Gastroesophageal sphincter (tissue), 4 donors: ENCODE results near the gene RPGRIP1. TPM values are rescaled to one million over a fixed set of nuclear protein-coding genes. Genes with fewer than 3 reads are reported as not detected.
A peak's percentile ranks its signal among the peaks of the same experiment; 100 is the strongest.

Experiments used
- ATAC-seq: fragments of 150-250 bp; one replicate; pipeline ENCODE4 v1.9.1; 2016; ENCODE audit warnings: mild to moderate bottlenecking, moderate library complexity
- H3K27ac ChIP-seq, 4 donors: fragments of 200-600 bp; sonication (generic) in 3 of 4; 1 replicate in 3 of 4; 2 replicates in 1 of 4; pipeline ENCODE4 v1.5.1; 2016 to 2019
- H3K27me3 ChIP-seq: fragments of 200-600 bp; sonication (generic); one replicate; pipeline ENCODE4 v1.5.1; 2019
- H3K36me3 ChIP-seq, 2 donors: fragments of 200-600 bp; sonication (generic); one replicate each; pipeline ENCODE4 v1.5.1; 2019; ENCODE audit warnings: control low read depth in 1 of 2
- H3K4me1 ChIP-seq, 3 donors: fragments of 200-600 bp; sonication (generic); 1 replicate in 2 of 3; 2 replicates in 1 of 3; pipeline ENCODE4 v1.5.1; 2016 to 2019; ENCODE audit warnings: control low read depth in 2 of 3
- H3K4me3 ChIP-seq, 2 donors: fragments of 200-600 bp; sonication (generic); one replicate each; pipeline ENCODE4 v1.5.1; 2019; ENCODE audit warnings: mild to moderate bottlenecking in 1 of 2, moderate library complexity in 1 of 2
- H3K9me3 ChIP-seq, 3 donors: fragments of 200-600 bp; sonication (generic); one replicate each; pipeline ENCODE4 v1.5.1; 2017 to 2019; ENCODE audit warnings: control low read depth in 2 of 3
- CTCF ChIP-seq, 4 experiments: fragments of 200-600 bp in 2 of 4; fragments of 450-650 bp in 2 of 4; sonication (generic) in 1 of 4; IDR thresholded peaks; one replicate each; pipeline ENCODE4 v1.5.1; 2017 to 2019; ENCODE audit warnings: antibody characterized with exemption in 4 of 4, mild to moderate bottlenecking in 2 of 4, moderate library complexity in 2 of 4
- EP300 ChIP-seq: sonication (generic); formaldehyde crosslinking; IDR thresholded peaks from one replicate; pipeline ENCODE4 v1.6.1; 2017; ENCODE audit warnings: antibody characterized with exemption, mild to moderate bottlenecking
- POLR2A ChIP-seq, 2 donors: fragments of 450-650 bp; IDR thresholded peaks; one replicate each; pipeline ENCODE4 v1.6.1; 2017; ENCODE audit warnings: antibody characterized with exemption in 2 of 2, mild to moderate bottlenecking in 2 of 2, moderate library complexity in 1 of 2
- POLR2AphosphoS5 ChIP-seq: sonication (generic); formaldehyde crosslinking; IDR thresholded peaks from one replicate; pipeline ENCODE4 v1.6.1; 2017; ENCODE audit warnings: antibody characterized with exemption
- WGBS, 2 donors: methylation state at CpG; one replicate each; pipeline ENCODE4 v1.1.5; 2018; ENCODE audit warnings: low coverage in 1 of 2; 5-methylcytosine and 5-hydroxymethylcytosine counted together
- total RNA-seq, 4 donors: library from RNA; depleted of rRNA; stranded (reverse); fragments of >200 nt; gene quantifications; one replicate each; pipeline ENCODE4 v1.1.0, GENCODE V29; 2016

The RPGRIP1 gene
- total RNA-seq, 4 donors from 2014 or later: 0.13 to 0.62 (median 0.23) TPM; not detected in 1

GRCh38 chr14:21307637-21308036 lies 27.8 kb downstream of the RPGRIP1 start:
- Histone ChIP-seq H3K27ac (no peak overlapping the region), H3K9me3 (no peaks in the 10 kb centered on the region), H3K4me1 (peaks cover 0 to 11% (median 0%) of the 10 kb centered on the region in 3 donors), H3K36me3 (no peaks in the 10 kb centered on the region), H3K27me3 (peaks cover 24% of the 10 kb centered on the region), H3K4me3 (no peak overlapping the region)
- TF ChIP-seq EP300: no peak
- TF ChIP-seq CTCF (IDR thresholded peaks at IDR 0.05): no peak
- TF ChIP-seq POLR2A (IDR thresholded peaks at IDR 0.05): no peak
- WGBS, 2 donors: 70 to 83% methylated on average over 2 to 3 of the region's 3 CpGs
- ATAC-seq: no peak

DNA sequence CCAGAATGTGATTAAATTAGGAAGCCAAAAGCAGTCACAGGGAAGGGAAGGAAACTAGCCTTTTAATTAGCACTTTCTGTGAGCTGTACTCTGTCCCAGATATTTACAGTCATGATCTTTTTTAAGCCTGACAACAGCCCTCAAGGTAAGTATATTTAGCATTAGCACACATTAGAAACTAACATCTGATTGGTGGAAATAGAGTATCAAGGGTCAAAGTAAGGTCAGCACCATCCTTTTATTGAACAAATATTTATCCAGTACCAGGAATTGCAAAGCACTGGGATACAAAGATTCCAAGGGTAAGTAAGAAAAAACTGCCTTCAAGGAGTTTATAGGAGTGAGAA lies 28.2 kb downstream of the RPGRIP1 start:
- TF ChIP-seq CTCF (IDR thresholded peaks at IDR 0.05) (no peak), EP300 (no peak), POLR2AphosphoS5 (no peak), POLR2A (IDR thresholded peaks at IDR 0.05) (no peak)
- Histone ChIP-seq H3K36me3 (no peaks in the 10 kb centered on the region), H3K4me3 (peak overlapping the region; percentile 4 to 40), H3K27me3 (peaks cover 24% of the 10 kb centered on the region), H3K4me1 (peaks cover 0 to 11% (median 0%) of the 10 kb centered on the region in 3 donors), H3K27ac (peak overlapping the region in 1 of 4 donors; percentile 51), H3K9me3 (no peaks in the 10 kb centered on the region)
- no peak for ATAC-seq

GRCh38 chr14:21308479-21309237 lies 28.8 kb downstream of the RPGRIP1 start:
- peaks cover 18% of the 10 kb centered on the region for H3K27me3 ChIP-seq
- peak; percentile 85 for ATAC-seq
- TF ChIP-seq CTCF (IDR thresholded peaks at IDR 0.05): no peak
- no peak for TF ChIP-seq POLR2A (IDR thresholded peaks at IDR 0.05)
- no peak for TF ChIP-seq EP300
- TF ChIP-seq POLR2AphosphoS5: no peak
- 5% methylated on average over 12 to 16 of the region's 16 CpGs for WGBS, 2 donors
- peak overlapping the region in 1 of 4 donors; percentile 51 for H3K27ac ChIP-seq
- no peaks in the 10 kb centered on the region for H3K9me3 ChIP-seq
- H3K4me1 ChIP-seq: peaks cover 0 to 11% (median 0%) of the 10 kb centered on the region in 3 donors
- H3K36me3 ChIP-seq: no peaks in the 10 kb centered on the region
- H3K4me3 ChIP-seq: peak overlapping the region; percentile 4 to 40

- 71 to 74% methylated on average over 7 to 8 of the region's 8 CpGs for WGBS, 2 donors
- Histone ChIP-seq H3K4me3 (peak overlapping the region; percentile 4 to 40), H3K9me3 (no peaks in the 10 kb centered on the region), H3K4me1 (peaks cover 0 to 11% (median 0%) of the 10 kb centered on the region in 3 donors), H3K36me3 (no peaks in the 10 kb centered on the region), H3K27ac (no peak overlapping the region), H3K27me3 (peaks cover 12% of the 10 kb centered on the region)
- no peak for ATAC-seq
- TF ChIP-seq CTCF (IDR thresholded peaks at IDR 0.05) (no peak), POLR2AphosphoS5 (no peak), POLR2A (IDR thresholded peaks at IDR 0.05) (no peak), EP300 (no peak)
These were observed 29.4 kb downstream of the RPGRIP1 start for GRCh38 chr14:21309238-21309636.

DNA sequence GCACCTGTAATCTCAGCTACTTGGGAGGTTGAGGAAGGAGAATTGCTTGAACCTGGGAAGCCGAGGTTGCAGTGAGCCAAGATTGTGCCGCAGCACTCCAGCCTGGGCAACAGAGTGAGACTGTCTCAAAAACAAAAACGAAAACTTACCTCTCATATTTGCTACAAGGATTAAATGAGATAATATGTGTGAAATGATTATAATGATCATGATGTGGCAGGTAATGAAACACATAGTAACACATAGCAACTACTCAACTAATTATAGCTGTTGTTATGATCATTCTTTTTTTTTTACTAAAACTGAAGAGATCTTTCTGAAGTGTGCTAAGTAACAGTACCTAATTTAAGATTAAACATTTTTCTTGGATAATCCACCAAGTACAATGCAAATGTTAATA lies 30.1 kb downstream of the RPGRIP1 start:
- Histone ChIP-seq H3K27ac (no peak overlapping the region), H3K27me3 (peaks cover 8% of the 10 kb centered on the region), H3K36me3 (no peaks in the 10 kb centered on the region), H3K4me3 (no peak overlapping the region), H3K4me1 (peaks cover 0 to 11% (median 0%) of the 10 kb centered on the region in 3 donors), H3K9me3 (no peaks in the 10 kb centered on the region)
- no peak for TF ChIP-seq EP300
- TF ChIP-seq CTCF (IDR thresholded peaks at IDR 0.05): no peak
- no peak for TF ChIP-seq POLR2AphosphoS5
- ATAC-seq: no peak
- 94% methylated on average over 3 of the region's 3 CpGs; no CpG with 5 or more reads in 1 of the 2 donors for WGBS, 2 donors
